ENCODE measurements around the gene CD82.

Gene CD82

DNA sequence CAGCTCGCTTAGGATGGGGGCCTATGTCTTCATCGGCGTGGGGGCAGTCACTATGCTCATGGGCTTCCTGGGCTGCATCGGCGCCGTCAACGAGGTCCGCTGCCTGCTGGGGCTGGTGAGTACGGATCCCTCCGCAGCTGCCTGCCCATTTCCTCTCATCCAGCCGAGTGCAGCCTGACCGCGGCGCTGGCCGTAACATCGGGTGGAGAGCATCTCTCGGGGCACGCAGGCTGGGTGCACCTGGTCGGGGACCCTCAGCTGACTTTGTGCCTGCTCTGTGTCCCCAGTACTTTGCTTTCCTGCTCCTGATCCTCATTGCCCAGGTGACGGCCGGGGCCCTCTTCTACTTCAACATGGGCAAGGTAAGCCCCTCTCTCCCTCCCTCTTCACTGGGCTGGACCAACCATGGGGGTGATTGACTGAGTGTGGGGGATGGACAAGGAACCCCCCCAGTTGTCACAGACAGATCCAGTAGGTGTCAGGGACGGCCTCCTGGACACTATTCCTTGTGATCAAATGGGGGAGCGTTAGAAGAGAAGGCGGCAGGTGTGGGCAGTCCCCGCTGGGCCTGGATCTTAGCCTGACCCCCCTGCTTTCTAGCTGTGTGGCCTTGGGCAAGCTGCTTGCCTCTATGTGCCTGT, 39.7 kb downstream of the CD82 start:
- DNase-seq, result no peak

DNA sequence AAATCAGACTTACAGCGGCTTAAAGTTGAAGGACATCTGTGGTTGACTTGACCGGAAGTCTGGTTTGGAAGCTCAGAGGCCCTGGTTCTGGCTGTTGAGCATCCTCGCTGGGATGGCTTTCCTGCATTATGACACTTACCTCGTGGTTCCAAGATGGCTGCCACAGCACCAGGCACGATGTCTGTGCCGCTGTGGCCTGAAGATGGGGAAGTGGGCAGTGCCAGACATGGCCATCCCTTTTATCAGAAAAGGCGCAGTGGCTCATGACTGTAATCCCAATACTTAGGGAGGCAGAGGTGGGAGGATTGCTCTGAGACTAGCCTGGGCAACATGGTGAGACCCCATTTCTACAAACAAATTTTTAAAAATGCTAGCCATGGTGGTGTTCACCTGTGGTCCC, 40.5 kb downstream of the CD82 start:
- no peak for DNase-seq

DNA sequence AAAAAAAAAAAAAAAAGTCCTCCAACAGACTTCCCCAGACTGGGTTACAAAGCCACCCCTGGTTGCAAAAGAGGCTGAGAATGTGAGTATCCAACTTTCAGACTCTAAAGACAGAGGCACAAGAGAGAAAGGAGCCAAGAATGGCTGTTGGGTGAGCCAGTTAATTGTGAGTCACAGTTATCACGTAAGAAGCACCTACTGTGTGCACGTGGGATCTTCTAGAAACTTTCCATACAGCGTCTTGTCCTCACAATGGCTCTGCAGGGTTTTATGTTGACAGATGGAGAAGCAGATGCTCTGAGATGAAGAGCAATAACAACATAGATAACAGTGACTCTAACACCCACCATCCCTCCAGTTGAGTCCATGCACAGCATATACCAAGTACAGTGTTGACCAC, 41.0 kb downstream of the CD82 start:
- DNase-seq, result no peak

DNA sequence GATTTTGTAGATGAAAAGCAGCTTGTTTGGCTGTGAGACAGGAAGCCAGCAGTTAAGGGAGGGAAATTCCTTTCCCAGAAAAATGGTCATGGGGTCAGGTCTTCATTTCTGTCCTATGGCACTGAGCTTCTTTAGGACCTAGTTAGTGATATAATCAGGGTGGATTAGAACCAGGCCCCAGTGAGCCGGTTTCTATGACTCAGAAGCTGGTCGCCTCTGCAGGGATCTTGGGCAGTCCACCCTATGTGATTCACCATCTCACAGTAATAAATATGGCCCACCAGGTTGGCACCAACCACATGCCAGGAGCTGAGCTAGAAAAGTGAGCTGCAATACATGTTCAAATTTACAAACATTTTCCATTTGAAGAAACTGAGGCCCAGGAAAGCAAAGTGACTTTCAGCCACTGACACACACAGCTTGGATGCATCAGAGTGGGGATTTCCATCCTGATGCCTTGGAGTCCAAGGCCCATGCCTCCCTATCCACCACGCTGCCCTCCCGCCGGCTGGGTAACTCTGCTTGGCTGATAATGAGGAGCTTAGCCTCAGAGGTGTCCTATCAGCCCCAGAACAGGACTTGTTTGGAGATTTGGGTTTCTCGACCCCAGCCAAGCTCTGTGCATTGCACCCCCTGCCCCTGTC, 42.0 kb downstream of the CD82 start:
- DNase-seq, result no peak

DNA sequence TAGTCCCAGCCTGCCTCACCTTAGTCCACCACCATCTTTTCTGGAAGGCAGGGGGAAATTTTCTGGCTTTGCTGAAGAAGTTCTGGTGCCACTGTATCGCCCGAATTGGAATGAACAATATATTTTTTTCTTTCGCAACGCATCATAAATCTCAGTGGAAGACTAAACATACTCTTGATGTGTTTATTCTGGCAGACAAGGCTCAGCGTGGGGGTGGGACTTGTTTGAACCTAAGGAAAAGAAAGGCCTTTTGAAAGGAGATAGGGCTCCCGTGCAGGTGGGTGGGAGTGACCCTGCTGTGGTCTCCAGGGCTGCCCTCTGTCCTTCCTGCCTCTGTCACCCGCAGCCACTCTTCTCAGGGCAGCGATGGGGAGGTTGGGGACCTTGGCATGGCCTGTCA, 42.5 kb downstream of the CD82 start:
- DNase-seq, result peak; percentile 66

DNA sequence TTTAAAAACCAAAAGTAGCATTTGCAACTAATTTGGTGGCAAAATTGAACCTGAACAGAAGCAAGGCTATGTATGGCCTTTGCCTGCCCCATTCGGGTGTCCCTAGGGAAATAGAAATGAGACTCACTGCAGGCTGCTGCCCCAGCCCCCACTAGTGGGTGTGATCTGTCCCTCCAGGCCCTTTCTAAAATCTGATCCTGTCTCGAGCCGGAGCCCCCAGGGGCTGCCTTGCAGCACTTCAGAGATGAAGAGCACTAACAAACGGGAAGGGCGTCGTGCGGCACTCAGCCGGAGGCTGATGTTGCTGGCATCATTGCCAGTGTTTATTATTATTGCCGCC, 43.2 kb downstream of the CD82 start:
- DNase-seq, result peak; percentile 47

DNA sequence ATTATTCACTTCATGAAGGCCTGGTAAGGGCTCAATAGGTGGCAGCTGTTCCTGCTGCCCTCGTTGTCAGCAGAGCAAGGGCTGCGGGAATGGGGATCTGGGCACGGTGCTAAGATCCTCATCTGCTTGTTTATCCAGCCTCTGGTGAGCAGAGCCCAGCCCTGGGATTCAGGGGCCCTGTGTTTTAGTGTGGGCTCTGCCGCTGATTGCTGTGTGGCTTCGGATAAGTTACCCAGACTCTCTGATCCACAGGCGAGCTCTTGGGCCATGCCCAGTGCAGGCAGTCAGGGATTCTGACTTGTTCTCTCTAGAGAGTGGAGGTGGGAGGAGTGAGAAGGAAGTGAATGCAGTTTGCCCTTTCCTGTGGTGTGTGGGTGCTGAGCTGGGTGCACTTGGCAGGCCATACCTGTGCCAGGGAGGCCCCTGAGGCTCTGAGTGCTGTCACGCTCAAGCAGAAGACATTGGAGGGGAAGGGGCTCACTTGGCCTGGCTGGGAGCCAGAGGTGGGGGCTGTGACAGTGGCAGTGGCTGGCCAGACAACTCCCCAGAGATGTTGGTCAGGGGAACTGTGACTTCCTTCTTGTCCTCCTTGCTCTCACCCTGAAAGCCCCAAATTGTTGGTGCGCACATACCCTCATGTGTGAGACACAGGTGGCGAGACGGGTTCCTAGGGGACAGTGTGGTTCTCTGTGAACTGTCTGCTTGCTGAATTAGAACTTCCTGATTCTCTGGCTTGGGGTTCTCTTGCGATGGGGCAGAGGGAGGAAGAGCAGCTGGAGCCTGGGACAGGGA, 43.7 kb downstream of the CD82 start:
- DNase-seq, result peak; percentile 18

DNA sequence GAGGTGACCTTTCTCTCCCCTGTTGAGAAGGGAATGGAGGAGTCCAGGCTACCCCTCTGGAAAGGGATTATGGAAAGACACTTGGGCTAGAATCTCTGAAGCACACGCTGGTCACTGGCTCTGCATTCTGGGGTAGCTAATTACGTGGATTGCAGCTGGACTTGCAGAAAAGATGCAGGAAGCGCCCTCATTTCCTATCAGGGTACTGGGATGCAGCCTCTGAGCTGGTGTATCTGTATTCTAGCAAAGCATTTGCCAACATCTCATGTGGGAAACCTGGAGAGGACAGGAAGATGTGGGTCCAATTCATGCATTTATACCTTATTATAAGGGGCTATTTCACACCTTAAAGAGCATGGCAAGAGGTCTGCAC, 44.3 kb downstream of the CD82 start:
- no peak for DNase-seq

DNA sequence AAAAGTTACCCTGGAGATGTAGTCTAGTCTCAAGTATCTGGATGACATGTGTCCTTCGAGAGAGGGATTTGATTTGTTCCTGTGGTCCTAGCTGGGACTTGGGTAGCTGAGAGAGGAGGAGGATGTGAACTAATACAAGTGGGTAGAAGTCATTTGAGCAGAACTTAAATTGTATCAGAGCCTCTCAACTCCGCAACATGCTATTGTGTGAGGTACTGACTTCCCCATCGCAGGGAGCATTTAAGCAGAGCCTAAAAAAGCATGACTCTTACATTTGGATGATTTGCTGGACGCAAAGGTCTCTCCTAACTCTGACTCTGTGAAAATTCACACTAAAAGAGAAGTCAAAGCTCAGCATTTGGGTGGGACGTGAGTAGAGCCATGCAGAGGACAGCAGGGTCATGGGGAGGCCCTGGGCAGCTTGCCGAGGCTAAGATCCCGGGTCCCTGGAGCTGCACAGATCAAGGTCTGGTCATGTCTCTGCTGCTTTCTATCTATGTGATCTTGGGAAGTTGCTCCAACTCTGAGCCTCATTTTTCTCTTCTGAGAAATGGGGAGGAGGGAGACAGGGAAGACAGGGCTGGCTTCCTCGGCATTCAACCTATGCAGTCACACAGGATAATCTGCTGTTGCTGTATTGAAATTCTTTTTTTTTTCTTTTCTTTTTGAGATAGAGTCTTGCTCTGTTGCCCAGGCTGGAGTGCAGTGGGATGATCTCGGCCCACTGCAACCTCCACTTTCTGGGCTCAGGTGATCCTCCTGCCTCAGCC, 44.9 kb downstream of the CD82 start:
- no peak for DNase-seq

DNA sequence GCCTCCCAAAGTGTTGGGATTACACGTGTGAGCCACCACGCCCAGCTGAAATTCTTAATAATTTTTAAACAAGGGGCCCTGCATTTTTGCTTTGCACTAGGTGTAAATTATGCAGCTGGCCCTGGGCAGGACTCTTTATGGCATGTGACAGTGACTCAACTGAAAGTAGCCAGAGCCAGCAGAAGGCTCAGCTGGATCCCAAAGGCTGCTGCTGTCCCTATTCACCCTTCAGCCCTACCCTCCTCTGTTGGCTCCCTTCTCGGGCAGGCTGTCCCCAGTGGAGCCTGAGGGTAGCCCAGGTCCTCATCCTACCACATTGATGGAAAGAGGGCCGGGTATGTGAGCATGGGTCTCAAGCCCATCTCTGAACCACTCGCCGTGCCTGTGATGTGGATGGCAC, 45.6 kb downstream of the CD82 start:
- no peak for DNase-seq

DNA sequence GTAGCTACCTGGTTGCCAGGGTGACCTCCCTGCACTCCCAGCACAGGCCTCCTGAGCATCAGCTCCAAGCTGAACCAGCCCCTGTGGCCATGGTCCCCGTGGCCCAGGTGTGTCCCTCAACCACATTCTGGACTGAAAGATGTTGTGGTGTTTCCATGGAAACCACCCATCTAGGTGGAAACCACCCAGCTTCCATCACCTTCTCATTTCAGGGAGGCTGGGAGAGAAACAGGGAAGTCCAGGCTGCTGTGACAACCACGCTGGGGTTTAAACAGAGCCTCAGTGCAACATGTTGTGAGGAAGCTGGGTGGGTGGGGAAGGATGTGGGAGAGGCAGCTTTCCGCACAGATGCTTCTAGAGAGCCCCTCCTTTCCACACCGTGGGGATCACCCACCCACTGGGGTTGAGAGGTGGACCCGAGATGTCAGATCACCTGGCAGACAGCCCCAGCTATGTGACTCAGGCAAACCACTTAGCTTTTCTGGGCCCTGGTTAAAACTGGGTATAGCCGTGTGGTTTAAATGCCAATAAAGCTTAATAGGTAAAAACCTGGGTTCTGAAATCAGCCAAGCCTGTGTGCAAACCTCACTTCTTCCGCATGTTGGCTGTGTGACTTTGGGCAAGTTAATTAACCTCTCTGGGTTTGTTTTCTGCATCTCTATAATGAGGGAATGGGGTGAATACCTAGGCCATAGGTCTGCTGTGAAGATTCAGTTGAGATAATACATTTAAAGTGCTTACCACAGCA, 46.4 kb downstream of the CD82 start:
- no peak for DNase-seq

DNA sequence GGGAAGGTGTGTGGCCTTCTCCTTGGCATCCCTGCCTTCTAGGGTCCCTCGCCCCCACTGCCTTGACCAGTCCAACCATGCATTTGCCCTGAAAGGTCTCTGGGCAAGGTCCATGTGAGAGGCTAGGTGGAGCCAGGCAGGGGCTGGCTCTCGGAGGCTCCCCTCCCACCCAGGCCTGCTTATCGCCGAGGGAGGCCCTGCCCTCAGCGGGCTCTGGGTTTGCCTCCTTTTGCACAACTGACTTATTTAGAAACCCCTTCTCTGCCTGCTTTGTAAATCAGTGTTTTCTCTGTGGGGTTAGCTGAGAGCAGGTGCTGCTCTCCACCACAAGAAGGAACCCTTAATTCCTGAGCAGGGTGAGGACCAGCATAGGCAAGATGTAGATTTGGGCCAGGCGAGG, 47.7 kb downstream of the CD82 start:
- no peak for DNase-seq

DNA sequence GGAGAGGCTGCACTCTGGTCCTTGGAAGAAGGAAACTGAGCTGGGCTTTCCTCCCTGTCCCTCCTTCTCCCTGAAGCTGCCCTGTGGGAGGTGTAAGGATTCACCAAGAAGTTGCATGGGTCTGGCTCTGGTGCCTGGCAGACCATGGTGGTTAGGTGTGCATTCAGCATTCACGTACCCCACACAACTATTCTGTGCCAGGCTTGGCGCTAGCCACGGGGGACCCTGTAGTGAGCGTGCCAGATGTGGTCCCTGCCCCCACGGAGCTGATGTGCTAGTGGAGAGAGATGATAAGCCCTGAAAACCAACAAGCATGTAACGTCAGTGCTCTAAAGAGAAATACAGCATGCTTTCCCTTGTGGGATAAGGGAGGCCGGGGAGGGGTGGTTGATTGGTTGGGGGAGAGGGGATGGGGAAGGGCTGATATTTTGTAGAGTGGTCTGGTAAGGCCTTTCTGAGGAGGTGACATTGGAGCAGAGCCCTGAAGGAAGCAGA, 48.9 kb downstream of the CD82 start:
- no peak for DNase-seq

DNA sequence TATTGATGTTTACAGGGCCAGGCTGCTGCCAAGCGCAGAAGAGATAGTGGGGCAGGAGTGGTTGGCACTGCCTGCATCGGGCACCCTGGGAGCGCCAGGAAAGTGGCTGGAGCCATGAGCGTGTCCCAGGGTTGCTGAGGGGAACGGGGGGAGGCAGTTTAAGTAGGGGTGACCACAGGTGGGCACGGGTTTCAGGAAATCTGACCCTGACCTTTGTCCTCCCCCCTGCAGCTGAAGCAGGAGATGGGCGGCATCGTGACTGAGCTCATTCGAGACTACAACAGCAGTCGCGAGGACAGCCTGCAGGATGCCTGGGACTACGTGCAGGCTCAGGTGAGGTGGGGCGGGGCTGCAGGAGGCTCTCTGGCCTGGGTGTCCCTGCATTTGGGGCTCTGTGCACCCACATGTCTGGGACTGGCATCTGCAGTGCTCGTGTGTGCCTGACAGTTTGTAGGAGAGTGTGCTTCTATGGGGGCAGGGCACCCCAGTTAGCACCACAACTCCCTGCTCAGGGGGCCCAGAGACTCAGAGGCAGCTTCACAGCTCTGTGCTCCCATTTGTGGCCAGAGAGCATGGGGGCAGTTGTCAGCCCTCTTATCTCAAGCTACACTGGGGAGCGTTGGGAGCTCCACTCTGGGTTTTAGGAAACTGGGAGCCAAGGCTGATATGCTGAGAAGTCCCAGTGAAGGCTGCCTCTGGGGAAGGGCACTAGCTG, 49.7 kb downstream of the CD82 start:
- DNase-seq, result no peak

DNA sequence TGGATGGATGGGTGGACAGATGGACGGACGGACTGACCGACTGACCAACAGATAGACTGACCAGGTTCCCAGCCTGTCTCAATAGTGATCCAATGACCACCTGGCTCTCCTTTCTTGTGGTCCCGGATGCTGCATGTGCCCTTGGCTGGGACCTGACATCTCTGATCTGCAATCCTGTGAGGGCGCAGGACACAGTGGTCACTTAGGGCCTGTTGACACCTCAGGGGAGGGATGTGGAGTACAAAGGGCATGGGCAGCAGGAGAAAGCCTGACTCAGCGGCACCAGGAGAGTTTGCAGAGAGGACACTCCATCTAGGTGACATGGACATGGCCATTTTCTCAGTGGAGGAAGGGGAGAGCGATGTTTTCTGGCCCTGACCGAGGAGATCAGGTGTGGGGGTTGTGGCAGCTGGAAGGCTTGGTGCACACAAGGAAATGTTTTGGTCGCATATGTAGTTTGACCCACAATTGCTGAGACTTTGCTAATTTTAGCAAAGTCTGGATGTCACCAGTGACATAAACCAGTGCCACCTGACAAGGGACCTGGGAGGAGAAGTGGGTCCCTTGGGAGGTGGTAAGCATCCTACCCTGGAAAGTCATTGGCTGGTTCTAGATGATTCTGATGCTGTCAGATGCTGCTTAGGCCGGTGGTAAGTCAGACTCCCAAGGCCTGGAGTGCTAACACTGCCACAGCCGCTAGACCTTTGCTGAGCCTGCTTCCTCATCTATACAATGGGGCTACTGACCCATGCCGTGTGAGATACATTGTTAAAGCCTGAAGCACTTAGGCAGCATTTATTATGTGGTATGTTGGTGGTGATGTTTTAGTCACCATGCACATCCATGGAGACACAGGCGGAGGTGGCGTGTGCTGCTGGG, 50.7 kb downstream of the CD82 start:
- no peak for DNase-seq

DNA sequence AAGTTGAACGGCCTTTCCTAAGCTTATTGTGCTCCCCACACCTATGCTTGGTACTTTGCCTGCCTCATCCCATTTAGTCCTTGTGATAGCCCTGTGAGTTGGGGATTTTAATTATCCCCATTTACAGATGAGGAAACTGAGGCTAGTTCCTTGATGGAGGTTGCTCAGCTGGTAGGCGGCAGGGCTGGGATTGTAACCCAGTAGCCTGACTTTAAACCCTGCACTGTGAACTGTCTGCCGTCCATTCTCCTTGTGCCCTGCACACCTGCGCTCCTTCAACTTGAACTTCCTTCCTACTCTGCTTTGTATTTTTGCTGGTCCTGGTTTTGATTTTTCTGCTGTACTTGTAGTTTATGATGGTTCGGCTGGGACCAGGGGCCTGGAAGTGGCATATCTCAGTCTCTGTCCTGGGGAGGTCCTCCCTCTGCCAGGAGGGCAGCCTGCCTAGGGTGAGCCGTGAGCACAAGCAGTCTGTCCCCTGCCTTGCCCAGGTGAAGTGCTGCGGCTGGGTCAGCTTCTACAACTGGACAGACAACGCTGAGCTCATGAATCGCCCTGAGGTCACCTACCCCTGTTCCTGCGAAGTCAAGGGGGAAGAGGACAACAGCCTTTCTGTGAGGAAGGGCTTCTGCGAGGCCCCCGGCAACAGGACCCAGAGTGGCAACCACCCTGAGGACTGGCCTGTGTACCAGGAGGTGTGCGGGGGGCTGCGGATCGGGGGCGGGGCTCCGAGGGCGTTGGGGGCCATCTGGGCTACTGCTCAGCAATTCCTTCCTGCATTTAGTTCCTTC, 52.4 kb downstream of the CD82 start:
- no peak for DNase-seq

DNA sequence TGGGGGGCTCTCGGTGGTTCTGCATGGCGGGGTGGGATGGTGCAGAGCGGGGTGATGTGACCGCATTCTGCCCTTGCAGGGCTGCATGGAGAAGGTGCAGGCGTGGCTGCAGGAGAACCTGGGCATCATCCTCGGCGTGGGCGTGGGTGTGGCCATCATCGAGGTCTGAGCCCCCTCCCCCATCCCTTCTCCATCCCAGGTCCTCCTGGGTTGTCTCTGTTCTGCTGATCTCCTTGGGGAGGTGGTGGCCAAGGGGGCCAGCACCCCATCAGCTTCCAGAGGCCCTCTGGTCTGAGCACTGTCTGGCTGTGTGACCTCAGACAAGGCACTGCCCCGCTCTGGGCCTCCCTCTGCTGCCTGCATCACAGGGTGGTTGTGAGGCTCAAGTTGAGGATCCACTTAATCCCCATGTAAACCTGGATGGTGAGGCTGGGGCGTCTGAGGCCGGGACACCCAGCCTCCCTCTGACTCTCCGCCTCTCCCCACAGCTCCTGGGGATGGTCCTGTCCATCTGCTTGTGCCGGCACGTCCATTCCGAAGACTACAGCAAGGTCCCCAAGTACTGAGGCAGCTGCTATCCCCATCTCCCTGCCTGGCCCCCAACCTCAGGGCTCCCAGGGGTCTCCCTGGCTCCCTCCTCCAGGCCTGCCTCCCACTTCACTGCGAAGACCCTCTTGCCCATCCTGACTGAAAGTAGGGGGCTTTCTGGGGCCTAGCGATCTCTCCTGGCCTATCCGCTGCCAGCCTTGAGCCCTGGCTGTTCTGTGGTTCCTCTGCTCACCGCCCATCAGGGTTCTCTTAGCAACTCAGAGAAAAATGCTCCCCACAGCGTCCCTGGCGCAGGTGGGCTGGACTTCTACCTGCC, 53.3 kb downstream of the CD82 start:
- DNase-seq, result no peak

DNA sequence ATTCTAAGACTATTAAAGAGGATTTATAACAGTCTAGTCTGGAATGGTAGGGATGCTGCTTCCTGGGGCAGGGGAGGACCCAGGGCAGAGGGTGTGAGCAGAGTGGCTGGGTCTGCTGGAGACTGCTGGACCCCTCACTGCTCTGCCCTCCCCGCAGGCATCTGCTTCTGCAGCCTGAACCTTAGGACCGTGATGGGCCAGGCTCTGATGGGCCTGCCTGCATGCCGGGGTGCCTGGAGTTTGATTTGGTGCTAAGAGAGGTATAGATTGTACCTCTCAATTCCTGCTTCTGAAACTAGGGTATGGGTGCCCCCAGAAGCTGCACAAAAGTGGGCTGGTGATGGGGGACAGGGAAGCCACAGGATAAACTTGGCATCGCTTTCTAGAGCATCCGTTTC, 54.9 kb downstream of the CD82 start:
- DNase-seq, result no peak

DNA sequence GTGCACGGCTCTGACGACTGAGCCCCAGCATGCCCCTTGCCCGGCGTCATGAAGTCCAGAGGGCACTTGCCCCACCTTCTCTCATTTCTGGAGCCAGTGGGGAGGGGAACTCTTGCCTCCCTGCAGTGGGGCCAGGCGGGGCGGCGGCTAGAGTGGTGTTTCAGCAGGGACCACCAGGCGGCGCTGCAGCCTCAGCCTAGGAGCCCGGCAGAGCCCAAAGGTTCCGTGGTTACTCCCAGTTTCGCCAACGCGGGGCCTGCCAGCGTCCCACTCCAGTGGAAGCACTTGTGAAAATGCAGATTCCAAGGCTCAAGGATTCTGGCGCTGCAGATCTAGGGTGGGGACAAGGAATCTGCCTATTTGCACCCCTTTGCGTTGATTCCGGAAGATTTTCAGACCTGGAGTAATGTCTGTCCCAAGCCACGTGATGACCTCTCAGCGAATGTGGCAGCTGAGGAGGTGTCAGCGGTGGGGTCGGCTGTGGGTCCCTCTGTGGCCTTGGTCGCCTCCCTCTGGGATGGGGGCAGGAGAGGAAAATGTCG, 55.7 kb downstream of the CD82 start:
- DNase-seq, result peak; percentile 20
